ENCODE measurements around the gene HTR4. TPM values are rescaled to one million over a fixed set of nuclear protein-coding genes. Genes with fewer than 3 reads are reported as not detected.

Gene HTR4
- total RNA-seq, 4 donors from 2014 or later: 0.76 TPM; not detected in 3

DNA sequence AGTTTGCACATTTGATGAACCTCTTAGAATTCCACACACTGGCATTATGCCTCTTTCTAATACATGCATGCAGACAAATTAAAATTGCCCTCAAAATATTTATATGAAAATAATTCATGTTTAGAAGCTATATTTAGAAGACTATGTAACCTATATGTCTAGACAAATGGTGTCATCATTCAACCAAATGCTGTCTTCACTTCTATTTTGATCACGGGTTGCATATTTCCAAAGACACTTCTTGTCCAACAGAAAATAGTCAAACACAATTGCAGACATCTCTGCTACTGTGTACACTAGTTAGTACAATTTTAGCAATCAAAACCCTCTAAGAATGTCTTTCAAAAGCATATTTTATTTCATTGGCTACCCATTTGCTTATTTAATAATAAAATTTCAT, 156.6 kb downstream of the HTR4 start:
- Histone ChIP-seq H3K27me3 (peaks cover 0 to 17% (median 0%) of the 10 kb centered on the region in 4 donors), H3K36me3 (no peaks in the 10 kb centered on the region), H3K4me3 (no peak overlapping the region), H3K4me1 (no peaks in the 10 kb centered on the region), H3K9me3 (no peaks in the 10 kb centered on the region), H3K27ac (no peak overlapping the region)
- no peak for DNase-seq
- intact Hi-C loops (cut with DNase I): no loop called here
- 59 to 79% methylated on average over 1 of the region's 1 CpG for WGBS, 2 donors
- TF ChIP-seq, protein P1, sequence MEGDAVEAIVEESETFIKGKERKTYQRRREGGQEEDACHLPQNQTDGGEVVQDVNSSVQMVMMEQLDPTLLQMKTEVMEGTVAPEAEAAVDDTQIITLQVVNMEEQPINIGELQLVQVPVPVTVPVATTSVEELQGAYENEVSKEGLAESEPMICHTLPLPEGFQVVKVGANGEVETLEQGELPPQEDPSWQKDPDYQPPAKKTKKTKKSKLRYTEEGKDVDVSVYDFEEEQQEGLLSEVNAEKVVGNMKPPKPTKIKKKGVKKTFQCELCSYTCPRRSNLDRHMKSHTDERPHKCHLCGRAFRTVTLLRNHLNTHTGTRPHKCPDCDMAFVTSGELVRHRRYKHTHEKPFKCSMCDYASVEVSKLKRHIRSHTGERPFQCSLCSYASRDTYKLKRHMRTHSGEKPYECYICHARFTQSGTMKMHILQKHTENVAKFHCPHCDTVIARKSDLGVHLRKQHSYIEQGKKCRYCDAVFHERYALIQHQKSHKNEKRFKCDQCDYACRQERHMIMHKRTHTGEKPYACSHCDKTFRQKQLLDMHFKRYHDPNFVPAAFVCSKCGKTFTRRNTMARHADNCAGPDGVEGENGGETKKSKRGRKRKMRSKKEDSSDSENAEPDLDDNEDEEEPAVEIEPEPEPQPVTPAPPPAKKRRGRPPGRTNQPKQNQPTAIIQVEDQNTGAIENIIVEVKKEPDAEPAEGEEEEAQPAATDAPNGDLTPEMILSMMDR (IDR thresholded peaks at IDR 0.05): no peak
- TF ChIP-seq POLR2A (IDR thresholded peaks at IDR 0.05): no peak

DNA sequence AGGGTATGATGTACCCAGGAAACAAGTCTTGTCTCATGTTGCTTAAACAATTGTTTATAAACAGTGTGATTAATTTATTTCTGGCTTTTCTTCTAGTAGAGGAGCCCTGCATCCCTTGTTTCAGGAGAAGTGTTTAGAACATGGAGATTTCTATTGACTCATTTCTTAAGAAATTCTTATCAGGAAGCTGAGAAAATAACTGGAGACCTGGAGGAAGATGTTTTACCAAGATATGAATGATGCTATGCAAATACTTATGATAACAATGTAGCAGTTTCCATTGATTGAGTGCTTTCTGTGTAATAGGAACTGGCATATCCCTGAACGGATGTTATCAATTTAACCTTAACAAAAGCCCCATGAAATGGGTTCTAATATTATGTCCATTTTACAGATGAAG, 162.0 kb downstream of the HTR4 start:
- H3K4me1 ChIP-seq: no peaks in the 10 kb centered on the region
- intact Hi-C loops (cut with DNase I): no loop called here
- no peak overlapping the region for H3K27ac ChIP-seq
- no peak for DNase-seq
- no peaks in the 10 kb centered on the region for H3K9me3 ChIP-seq
- WGBS, 2 donors: 64 to 78% methylated on average over 1 of the region's 1 CpG
- no peak for TF ChIP-seq POLR2A (IDR thresholded peaks at IDR 0.05)
- TF ChIP-seq, protein P1 (IDR thresholded peaks at IDR 0.05): no peak
- H3K4me3 ChIP-seq: no peak overlapping the region
- no peaks in the 10 kb centered on the region for H3K36me3 ChIP-seq
- H3K27me3 ChIP-seq: peaks cover 0 to 31% (median 0%) of the 10 kb centered on the region in 4 donors

DNA sequence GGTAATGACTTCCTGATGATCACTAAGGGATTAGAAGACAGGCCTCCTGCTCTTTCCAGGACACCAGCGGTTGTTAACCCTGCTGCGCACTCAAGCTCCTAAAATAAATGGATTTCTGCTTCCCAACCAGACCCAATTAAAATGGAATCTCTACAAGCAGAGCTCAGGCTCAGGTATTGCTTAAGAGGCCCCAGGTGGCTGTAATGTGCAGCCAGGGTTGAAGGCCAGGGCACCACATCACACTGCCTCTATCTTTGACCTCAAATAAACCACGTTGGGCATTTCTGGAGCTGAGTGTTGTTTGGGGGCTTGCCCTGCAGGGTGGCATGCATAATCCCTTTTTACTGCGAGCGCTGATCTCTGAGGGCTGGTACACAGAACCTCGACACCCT, 162.5 kb downstream of the HTR4 start:
- no peaks in the 10 kb centered on the region for H3K4me1 ChIP-seq
- no peak overlapping the region for H3K4me3 ChIP-seq
- H3K9me3 ChIP-seq: no peaks in the 10 kb centered on the region
- intact Hi-C loops (cut with DNase I): no loop called here
- WGBS, 2 donors: 65 to 88% methylated on average over 4 to 5 of the region's 6 CpGs
- DNase-seq: no peak
- TF ChIP-seq, protein P1 (IDR thresholded peaks at IDR 0.05): no peak
- no peak for TF ChIP-seq POLR2A (IDR thresholded peaks at IDR 0.05)
- peaks cover 0 to 31% (median 0%) of the 10 kb centered on the region in 4 donors for H3K27me3 ChIP-seq
- H3K36me3 ChIP-seq: no peaks in the 10 kb centered on the region
- no peak overlapping the region for H3K27ac ChIP-seq

DNA sequence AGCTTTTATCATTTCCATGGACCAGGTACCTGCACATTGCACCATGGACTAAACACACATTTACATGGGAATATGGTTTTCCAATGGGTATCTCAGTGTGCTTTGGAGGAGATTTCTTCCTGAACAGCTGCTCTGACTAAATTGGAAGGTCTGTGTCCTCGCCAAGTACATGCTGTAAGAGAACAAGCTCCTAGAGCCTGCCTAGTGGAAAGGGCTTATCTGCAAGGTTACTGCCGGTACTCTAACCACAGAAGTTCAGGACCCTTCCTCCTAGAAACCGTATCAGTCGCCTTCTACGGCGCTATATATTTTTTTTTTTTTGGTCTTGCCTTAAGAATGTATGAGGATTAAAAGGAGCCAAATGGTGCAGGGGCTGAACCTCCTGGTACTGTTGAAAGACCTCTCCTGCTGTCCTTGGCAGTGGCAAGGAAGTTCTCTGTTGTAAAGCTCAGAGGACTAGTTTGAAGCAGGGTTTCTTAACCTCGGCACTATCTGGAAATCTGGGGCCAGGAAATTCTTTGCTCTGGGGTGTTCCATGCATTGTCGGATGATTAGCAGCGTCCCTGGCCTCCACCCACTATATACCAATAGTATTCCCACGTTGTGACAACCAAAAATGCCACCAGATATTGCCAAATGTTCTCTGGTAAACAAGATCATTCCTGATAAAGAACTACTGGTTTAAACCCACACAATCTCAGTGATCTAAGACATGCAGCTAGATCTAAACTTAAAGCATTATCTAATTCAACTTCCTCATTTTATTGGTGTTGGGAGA, 163.1 kb downstream of the HTR4 start:
- no peak overlapping the region for H3K4me3 ChIP-seq
- H3K36me3 ChIP-seq: no peaks in the 10 kb centered on the region
- no peak for DNase-seq
- no peaks in the 10 kb centered on the region for H3K4me1 ChIP-seq
- no peak overlapping the region for H3K27ac ChIP-seq
- WGBS, 2 donors: 59 to 68% methylated on average over 10 of the region's 10 CpGs
- H3K9me3 ChIP-seq: no peaks in the 10 kb centered on the region
- intact Hi-C loops (cut with DNase I): no loop called here
- TF ChIP-seq, protein P1 (IDR thresholded peaks at IDR 0.05): no peak
- no peak for TF ChIP-seq POLR2A (IDR thresholded peaks at IDR 0.05)
- H3K27me3 ChIP-seq: peaks cover 0 to 31% (median 0%) of the 10 kb centered on the region in 4 donors

DNA sequence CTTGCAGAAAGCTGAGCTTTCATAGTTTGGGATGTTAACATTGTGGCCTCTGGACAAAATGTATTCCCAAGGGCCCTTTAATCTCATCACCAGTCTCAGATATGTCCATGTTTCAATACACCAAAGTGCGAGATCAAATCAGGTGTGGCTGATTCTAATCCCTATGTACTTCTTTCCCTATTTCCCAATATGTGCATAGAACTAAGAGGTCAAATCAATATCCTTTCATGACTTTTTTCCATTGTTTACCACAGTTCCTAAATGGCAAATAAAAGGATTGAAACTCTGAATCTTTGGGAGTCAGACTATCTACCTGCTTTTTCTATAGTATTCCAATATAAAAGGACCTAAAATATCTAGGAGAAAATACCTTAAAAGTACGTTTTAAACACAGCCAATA, 165.6 kb downstream of the HTR4 start:
- Histone ChIP-seq H3K36me3 (no peaks in the 10 kb centered on the region), H3K27ac (no peak overlapping the region), H3K9me3 (no peaks in the 10 kb centered on the region), H3K4me1 (no peaks in the 10 kb centered on the region), H3K4me3 (no peak overlapping the region), H3K27me3 (peaks cover 0 to 16% (median 0%) of the 10 kb centered on the region in 4 donors)
- intact Hi-C loops (cut with DNase I): no loop called here
- TF ChIP-seq POLR2A (IDR thresholded peaks at IDR 0.05): no peak
- DNase-seq: no peak
- WGBS, 2 donors: 52 to 53% methylated on average over 2 of the region's 2 CpGs

All from esophagus squamous epithelium (tissue), 5 donors.